ENCODE results near the gene FHAD1.

The FHAD1 gene

GRCh38 chr1:15330028-15330427 is 83.0 kb downstream of the FHAD1 start:
- no peaks in the 10 kb centered on the region for H3K4me1 ChIP-seq
- no peaks in the 10 kb centered on the region for H3K27me3 ChIP-seq (ENCODE audit: low read depth)
- DNase-seq (ENCODE audit: low spot score in 2 of 2): no peak
- H3K4me3 ChIP-seq: no peak overlapping the region
- in situ Hi-C loops (cut with MboI; ENCODE audit: low sequenced_read_pairs): no loop called here
- no peaks in the 10 kb centered on the region for H3K9me3 ChIP-seq
- H3K36me3 ChIP-seq (replicated peaks): no peaks in the 10 kb centered on the region

GRCh38 chr1:15331180-15331579 is 84.2 kb downstream of the FHAD1 start:
- in situ Hi-C loops (cut with MboI; ENCODE audit: low sequenced_read_pairs): no loop called here

GRCh38 chr1:15331734-15332133 is 84.7 kb downstream of the FHAD1 start:
- H3K27me3 ChIP-seq (ENCODE audit: low read depth): no peaks in the 10 kb centered on the region
- DNase-seq (ENCODE audit: low spot score in 2 of 2): no peak
- H3K9me3 ChIP-seq: no peaks in the 10 kb centered on the region
- H3K36me3 ChIP-seq (replicated peaks): no peaks in the 10 kb centered on the region
- in situ Hi-C loops (cut with MboI; ENCODE audit: low sequenced_read_pairs): no loop called here
- H3K4me3 ChIP-seq: no peak overlapping the region
- no peaks in the 10 kb centered on the region for H3K4me1 ChIP-seq

More at GRCh38 chr1:15331180-15331579, 84.2 kb downstream of the FHAD1 start:
- no peak for DNase-seq (ENCODE audit: low spot score in 2 of 2)
- Histone ChIP-seq H3K36me3 (replicated peaks) (no peaks in the 10 kb centered on the region), H3K4me1 (no peaks in the 10 kb centered on the region), H3K9me3 (no peaks in the 10 kb centered on the region), H3K4me3 (no peak overlapping the region), H3K27me3 (ENCODE audit: low read depth) (no peaks in the 10 kb centered on the region)

GRCh38 chr1:15332525-15332924 is 85.5 kb downstream of the FHAD1 start:
- no peaks in the 10 kb centered on the region for H3K4me1 ChIP-seq
- H3K4me3 ChIP-seq: no peak overlapping the region
- DNase-seq (ENCODE audit: low spot score in 2 of 2): no peak
- no peaks in the 10 kb centered on the region for H3K36me3 ChIP-seq (replicated peaks)
- no peaks in the 10 kb centered on the region for H3K9me3 ChIP-seq
- in situ Hi-C loops (cut with MboI; ENCODE audit: low sequenced_read_pairs): no loop called here
- H3K27me3 ChIP-seq (ENCODE audit: low read depth): no peaks in the 10 kb centered on the region

GRCh38 chr1:15332952-15333715 is 86.1 kb downstream of the FHAD1 start:
- in situ Hi-C loops (cut with MboI; ENCODE audit: low sequenced_read_pairs): no loop called here
- H3K36me3 ChIP-seq (replicated peaks): no peaks in the 10 kb centered on the region

GRCh38 chr1:15334995-15335394 is 88.0 kb downstream of the FHAD1 start:
- in situ Hi-C loops (cut with MboI; ENCODE audit: low sequenced_read_pairs): no loop called here

More at GRCh38 chr1:15332952-15333715, 86.1 kb downstream of the FHAD1 start:
- Histone ChIP-seq H3K27me3 (ENCODE audit: low read depth) (no peaks in the 10 kb centered on the region), H3K9me3 (no peaks in the 10 kb centered on the region), H3K4me3 (no peak overlapping the region), H3K4me1 (no peaks in the 10 kb centered on the region)
- DNase-seq (ENCODE audit: low spot score in 2 of 2): no peak

GRCh38 chr1:15336866-15337265 is 89.8 kb downstream of the FHAD1 start:
- H3K4me1 ChIP-seq: no peaks in the 10 kb centered on the region
- no peaks in the 10 kb centered on the region for H3K36me3 ChIP-seq (replicated peaks)
- no peaks in the 10 kb centered on the region for H3K27me3 ChIP-seq (ENCODE audit: low read depth)
- in situ Hi-C loops (cut with MboI; ENCODE audit: low sequenced_read_pairs): no loop called here
- H3K4me3 ChIP-seq: no peak overlapping the region
- no peak for DNase-seq (ENCODE audit: low spot score in 2 of 2)
- H3K9me3 ChIP-seq: 0 out of 2 replicates have a peak, but pooled peaks cover 6% of the 10 kb centered on the region

More at GRCh38 chr1:15334995-15335394, 88.0 kb downstream of the FHAD1 start:
- no peak overlapping the region for H3K4me3 ChIP-seq
- H3K36me3 ChIP-seq (replicated peaks): no peaks in the 10 kb centered on the region
- H3K4me1 ChIP-seq: no peaks in the 10 kb centered on the region
- DNase-seq (ENCODE audit: low spot score in 2 of 2): no peak
- H3K9me3 ChIP-seq: 0 out of 2 replicates have a peak, but pooled peaks cover 3% of the 10 kb centered on the region
- H3K27me3 ChIP-seq (ENCODE audit: low read depth): no peaks in the 10 kb centered on the region

GRCh38 chr1:15337656-15338402 is 90.8 kb downstream of the FHAD1 start:
- no peaks in the 10 kb centered on the region for H3K36me3 ChIP-seq (replicated peaks)
- H3K4me1 ChIP-seq: no peaks in the 10 kb centered on the region
- H3K9me3 ChIP-seq: 0 out of 2 replicates have a peak, but pooled peaks cover 6% of the 10 kb centered on the region
- H3K4me3 ChIP-seq: no peak overlapping the region
- in situ Hi-C loops (cut with MboI; ENCODE audit: low sequenced_read_pairs): no loop called here
- no peaks in the 10 kb centered on the region for H3K27me3 ChIP-seq (ENCODE audit: low read depth)
- DNase-seq (ENCODE audit: low spot score in 2 of 2): no peak

- no peak for DNase-seq (ENCODE audit: low spot score in 2 of 2)
- in situ Hi-C loops (cut with MboI; ENCODE audit: low sequenced_read_pairs): no loop called here
- H3K27me3 ChIP-seq (ENCODE audit: low read depth): no peaks in the 10 kb centered on the region
- no peaks in the 10 kb centered on the region for H3K36me3 ChIP-seq (replicated peaks)
- peaks cover 12% of the 10 kb centered on the region for H3K4me1 ChIP-seq
- no peak overlapping the region for H3K4me3 ChIP-seq
- H3K9me3 ChIP-seq: 0 out of 2 replicates have a peak, but pooled peaks cover 6% of the 10 kb centered on the region
Measured at GRCh38 chr1:15339570-15339969, 92.5 kb downstream of the FHAD1 start.

- H3K27me3 ChIP-seq (ENCODE audit: low read depth): no peaks in the 10 kb centered on the region
- in situ Hi-C loops (cut with MboI; ENCODE audit: low sequenced_read_pairs): no loop called here
- H3K4me1 ChIP-seq: peaks cover 12% of the 10 kb centered on the region
- H3K4me3 ChIP-seq: no peak overlapping the region
- no peak for DNase-seq (ENCODE audit: low spot score in 2 of 2)
- no peaks in the 10 kb centered on the region for H3K36me3 ChIP-seq (replicated peaks)
- 0 out of 2 replicates have a peak, but pooled peaks cover 6% of the 10 kb centered on the region for H3K9me3 ChIP-seq
Measured at GRCh38 chr1:15341228-15341627, 94.2 kb downstream of the FHAD1 start.

GRCh38 chr1:15341634-15342407 is 94.8 kb downstream of the FHAD1 start:
- in situ Hi-C loops (cut with MboI; ENCODE audit: low sequenced_read_pairs): no loop called here

GRCh38 chr1:15342408-15342967 is 95.5 kb downstream of the FHAD1 start:
- DNase-seq (ENCODE audit: low spot score in 2 of 2): no peak
- Histone ChIP-seq H3K36me3 (replicated peaks) (no peaks in the 10 kb centered on the region), H3K9me3 (0 out of 2 replicates have a peak, but pooled peaks cover 6% of the 10 kb centered on the region), H3K4me3 (no peak overlapping the region), H3K27me3 (ENCODE audit: low read depth) (no peaks in the 10 kb centered on the region), H3K4me1 (peaks cover 12% of the 10 kb centered on the region)
- in situ Hi-C loops (cut with MboI; ENCODE audit: low sequenced_read_pairs): no loop called here

More at GRCh38 chr1:15341634-15342407, 94.8 kb downstream of the FHAD1 start:
- 0 out of 2 replicates have a peak, but pooled peaks cover 6% of the 10 kb centered on the region for H3K9me3 ChIP-seq
- H3K4me1 ChIP-seq: peaks cover 12% of the 10 kb centered on the region
- H3K4me3 ChIP-seq: no peak overlapping the region
- H3K36me3 ChIP-seq (replicated peaks): no peaks in the 10 kb centered on the region
- no peak for DNase-seq (ENCODE audit: low spot score in 2 of 2)
- H3K27me3 ChIP-seq (ENCODE audit: low read depth): no peaks in the 10 kb centered on the region

- Histone ChIP-seq H3K4me3 (no peak overlapping the region), H3K9me3 (0 out of 2 replicates have a peak, but pooled peaks cover 6% of the 10 kb centered on the region), H3K27me3 (ENCODE audit: low read depth) (no peaks in the 10 kb centered on the region), H3K4me1 (peaks cover 12% of the 10 kb centered on the region), H3K36me3 (replicated peaks) (no peaks in the 10 kb centered on the region)
- in situ Hi-C loops (cut with MboI; ENCODE audit: low sequenced_read_pairs): no loop called here
- DNase-seq (ENCODE audit: low spot score in 2 of 2): no peak
Measured at GRCh38 chr1:15343099-15343498, 96.1 kb downstream of the FHAD1 start.
